ENCODE results near the gene POU2F2.
"Not testable (repeated sequence)": the region's sequence is repeated elsewhere in the genome, so short reads cannot be mapped to it uniquely, and the experiment has no call there.

Gene POU2F2

DNA sequence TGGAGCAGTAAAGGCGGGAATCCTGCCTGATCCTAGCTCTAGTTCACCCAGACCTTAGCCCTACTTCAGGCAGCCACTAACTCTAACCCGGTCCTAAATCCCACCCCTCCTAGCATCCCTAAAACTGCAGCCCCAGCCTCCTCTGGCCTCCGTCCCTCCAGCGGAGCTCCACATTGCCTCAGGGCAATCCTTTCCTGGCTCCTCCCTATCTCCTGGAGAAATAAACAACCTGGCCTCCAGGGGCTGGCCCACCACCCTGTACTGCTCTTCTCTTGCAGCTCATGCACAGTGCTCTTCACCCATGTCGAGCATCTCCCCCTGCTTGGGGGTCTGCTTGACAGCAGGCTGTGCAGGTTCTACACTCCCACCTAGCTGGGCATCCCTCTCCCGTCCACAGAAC is 6.7 kb downstream of the POU2F2 start:
- no peak for DNase-seq (ENCODE audit: low read depth)

DNA sequence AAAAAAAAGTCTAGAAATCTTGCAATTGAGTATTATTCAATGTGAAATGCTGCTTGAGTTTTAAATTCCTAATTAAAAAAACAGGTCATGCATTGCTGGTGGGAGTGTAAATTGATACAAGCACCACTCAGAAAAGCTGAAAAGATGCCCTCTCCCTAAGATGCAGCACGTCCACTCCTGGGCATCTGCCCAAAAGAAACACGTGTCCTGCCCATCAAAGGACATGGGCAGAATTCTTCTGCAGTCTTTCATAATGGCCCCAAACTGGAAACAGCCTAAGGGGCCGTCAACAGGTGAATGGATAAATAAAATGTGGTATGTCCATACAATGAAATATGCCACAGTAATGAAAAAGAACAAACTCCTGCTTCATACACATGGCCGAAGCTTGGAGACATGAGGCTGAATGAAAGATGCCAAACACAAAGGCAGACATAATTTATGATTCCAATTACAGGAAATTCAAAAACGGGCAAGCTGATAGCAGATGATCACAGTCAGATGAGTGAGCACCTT is 7.8 kb downstream of the POU2F2 start:
- no peak for DNase-seq (ENCODE audit: low read depth)

DNA sequence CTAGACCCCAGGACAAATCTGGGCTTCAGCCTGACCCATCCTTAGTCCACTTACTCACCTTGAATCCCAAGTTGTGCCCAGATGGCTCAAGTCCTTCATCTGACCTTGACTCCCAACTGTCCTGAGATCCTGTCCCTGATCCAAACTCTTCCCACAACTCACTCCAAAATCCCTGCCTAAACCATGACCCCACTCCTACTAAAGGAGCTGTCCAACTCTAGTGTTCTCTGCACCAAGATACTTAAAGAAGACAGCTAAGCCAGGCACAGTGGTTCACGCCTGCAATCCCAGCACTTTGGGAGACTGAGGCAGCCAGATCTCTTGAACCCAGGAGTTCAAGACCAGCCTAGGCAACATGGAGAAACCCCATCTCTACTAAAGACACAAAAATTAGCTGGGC is 8.5 kb downstream of the POU2F2 start:
- no peak for DNase-seq (ENCODE audit: low read depth)

DNA sequence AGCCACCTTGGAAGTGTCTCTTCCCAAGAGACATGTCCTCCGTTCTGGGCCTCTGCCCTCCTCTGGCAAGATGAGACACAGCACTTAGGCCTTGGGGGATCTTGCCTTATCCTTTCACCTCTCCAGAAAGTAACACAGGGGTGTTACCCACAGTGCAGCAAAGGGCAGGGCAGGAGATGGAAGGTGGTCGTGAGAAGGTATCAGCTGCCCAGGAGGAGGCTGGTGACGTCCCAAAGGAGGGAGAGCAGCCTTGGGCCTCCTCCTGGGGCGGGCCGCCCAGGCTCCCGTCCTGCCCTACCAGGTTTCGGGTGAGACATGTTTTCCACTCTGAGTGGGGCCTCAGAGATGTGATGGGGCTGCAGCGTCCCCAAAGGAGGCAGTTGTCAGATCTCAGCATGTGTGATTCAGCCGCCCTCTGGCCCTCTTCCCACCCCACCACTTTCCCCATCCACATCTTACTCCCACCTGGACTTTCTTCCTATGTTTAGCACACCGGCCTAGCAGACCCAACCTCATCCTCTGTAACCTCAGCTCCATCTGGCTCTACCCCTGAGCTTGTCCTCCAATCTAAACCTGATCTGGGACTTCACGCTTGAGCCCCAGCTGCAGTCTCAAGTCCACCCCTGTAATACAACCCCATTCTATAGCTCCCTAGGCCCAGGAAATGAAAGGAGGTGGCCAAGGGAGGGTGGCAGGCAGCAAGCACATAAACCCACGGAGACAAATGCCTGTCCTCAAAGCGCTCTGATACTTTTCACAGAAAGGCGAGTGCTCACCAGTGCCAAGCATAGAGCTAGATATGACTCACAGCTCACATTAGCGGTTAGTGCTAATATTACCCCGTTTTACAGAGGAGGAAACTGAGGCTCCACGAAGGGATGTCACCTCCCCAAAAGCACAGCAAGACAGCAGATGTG is 9.3 kb downstream of the POU2F2 start:
- DNase-seq (ENCODE audit: low read depth) = no peak

DNA sequence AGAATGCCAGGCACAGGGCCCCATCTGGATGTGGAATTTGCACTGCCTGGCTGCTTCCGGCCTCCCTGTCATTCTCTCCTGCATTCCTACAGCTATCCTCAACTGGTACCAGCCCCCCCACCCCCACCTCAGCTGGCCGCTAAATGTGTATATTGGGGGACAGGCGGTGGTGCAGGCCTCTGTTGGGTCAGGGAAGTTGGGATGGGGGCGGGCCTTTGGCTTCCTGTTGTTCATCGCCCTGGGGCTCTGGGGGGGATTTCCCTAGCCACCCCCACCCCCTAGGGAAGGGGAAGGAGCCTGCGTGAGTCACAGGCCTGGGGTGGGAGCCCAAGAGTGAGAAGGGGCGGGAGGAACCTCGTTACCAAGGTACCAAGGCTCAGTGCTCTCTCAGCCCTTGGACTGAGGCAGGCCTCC is 10.6 kb downstream of the POU2F2 start:
- peak; percentile 65 for DNase-seq (ENCODE audit: low read depth)

DNA sequence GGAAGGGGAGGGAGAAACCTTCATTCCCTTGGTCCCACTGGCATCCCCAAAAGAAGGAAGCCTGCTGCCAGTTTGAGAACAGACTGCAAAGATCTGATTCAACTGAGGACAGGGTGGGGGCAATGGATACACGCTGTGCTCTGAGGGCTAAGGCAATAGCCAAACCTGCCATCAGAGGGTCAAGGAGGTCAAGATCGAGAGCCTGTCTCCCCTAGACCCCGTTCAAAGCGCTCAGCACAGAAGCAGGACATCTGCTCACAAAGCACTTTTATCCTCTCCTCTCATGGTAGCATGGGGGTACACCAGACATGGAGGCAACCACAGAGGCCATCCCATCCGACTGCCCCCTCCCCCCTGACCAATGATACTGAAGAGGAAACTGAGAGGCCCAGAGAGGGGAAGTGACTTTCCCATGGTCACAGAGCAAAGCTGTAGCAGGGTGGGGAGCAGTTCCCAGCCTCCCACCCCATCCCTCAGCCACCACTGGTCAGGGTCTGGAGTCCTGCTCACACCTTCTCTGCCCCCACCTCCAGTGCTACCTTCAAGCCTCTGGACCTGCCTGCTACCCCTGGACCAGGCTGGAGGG is 11.1 kb downstream of the POU2F2 start:
- no peak for DNase-seq (ENCODE audit: low read depth)

DNA sequence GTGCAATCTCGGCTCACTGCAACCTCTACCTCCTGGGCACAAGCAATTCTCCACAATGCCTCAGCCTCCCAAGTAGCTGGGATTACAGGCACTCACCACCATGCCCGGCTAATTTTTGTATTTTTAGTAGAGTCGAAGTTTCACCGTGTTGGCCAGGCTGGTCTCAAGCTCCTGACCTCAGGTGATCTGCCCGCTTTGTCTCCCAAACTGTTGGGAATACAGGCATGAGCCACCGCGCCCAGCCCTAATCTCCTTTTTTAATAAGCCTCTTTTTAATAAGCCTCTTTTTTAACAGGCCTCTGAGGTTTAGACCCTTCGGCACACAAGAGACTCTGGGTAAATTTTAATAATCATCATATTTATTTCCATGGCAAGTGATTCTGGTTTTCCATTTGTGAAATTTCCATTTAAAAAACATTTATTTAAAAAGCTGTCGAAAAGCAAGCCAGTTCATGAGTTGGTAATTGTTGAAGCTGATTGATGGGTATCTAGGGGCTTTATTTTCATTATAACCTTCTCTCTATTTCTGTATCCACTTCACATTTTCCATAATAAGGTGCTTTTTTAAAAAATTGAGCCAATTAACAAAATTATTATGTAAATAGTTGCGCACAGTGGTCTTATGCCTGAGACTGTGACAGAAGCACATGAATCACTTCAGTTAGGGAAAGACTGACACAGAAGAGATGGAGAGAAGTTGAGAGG is 11.8 kb downstream of the POU2F2 start:
- DNase-seq (ENCODE audit: low read depth) = no peak

DNA sequence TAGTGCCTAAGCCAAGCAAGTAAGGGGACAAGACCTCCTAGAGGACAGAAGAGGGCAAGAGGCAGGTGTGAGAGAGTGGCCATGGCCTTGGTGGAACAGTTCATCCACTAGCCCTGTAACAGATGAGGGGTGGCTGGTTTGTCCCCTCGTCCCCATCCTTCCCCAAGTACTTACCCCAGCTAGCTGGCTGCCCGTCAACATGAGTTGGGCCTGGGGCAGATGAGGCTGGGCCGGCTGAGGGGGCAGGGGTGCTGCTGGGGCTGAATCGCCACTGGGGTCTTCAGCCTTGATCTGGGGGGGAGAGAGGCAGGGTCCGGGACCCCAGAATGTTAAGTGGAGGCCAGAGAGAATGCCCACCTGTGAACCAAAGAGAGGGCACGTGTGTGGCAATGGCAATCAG is 15.2 kb downstream of the POU2F2 start:
- DNase-seq (ENCODE audit: low read depth) = no peak

DNA sequence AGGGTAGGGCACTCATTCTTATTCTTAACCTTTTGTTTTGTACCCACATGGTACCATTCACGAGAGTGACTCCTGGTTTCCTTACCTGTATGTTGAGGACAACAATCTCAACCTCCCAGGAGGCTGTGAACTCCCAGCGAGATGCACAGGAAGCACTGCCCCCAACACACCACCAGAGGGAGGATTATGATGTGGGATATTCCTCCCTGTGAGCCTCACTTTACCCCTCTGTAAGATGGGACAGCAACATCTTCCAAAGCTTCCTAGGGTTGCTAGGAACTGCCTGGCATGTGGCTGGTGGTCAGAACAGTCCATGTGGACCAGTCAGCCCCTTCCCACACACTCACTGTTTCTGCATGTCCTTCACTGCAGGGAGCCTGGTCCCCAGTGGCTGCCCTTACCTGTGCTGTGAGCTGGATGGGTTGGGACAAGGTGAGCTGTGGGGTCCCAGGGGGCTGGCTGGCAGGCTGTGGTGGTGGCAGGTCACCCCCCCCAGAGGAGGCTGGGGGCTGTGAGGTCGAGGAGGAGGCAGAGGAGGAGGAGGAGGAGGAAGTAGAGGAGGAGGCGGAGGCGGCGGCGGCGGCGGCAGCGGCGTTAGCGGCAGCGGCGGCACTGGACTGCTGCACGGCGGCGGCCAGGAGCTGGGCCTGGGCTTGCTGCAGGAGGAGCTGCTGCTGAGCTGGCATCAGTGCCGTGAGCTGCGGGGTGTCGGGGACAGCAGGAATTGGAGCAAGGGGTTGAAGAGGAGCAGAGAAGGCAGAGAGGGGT is 15.8 kb downstream of the POU2F2 start:
- no peak for DNase-seq (ENCODE audit: low read depth)

DNA sequence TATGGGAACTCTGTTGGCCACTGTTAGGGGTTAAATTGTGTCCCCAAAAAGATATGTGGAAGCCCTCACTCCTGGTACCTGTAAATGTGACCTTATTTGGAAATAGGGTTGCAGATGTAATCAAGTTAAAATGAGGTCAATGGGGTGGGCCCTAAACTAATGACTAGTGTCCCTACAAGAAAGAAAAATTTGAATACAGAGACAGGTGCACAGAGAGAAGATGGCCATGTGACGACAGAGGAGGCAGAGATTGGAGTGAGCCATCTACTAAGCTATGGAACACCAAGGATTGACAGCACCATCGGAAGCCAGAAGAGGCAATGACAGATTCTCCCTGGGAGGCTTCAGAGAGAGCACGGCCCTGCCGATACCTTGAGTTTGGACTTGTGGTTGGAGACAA is 16.5 kb downstream of the POU2F2 start:
- DNase-seq (ENCODE audit: low read depth) = no peak

DNA sequence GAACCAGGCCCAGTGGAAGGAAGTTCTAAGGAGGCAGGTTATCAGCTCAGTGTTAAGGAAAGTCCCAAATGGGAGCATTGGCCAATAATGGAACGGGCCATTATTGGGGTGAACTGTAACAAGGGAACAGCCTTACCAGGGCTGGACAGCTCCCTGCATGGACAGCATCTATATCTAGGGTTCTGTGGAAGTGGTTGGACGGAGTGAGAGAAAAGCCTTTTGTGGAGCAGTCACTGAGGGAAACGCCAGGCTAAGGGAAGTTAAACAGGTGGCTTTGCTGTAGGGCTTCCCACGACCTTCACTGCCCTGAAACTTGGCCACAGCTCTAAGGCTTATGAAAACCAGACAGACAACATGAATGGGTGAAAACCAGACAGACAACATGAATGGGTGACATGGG is 17.0 kb downstream of the POU2F2 start:
- no peak for DNase-seq (ENCODE audit: low read depth)

DNA sequence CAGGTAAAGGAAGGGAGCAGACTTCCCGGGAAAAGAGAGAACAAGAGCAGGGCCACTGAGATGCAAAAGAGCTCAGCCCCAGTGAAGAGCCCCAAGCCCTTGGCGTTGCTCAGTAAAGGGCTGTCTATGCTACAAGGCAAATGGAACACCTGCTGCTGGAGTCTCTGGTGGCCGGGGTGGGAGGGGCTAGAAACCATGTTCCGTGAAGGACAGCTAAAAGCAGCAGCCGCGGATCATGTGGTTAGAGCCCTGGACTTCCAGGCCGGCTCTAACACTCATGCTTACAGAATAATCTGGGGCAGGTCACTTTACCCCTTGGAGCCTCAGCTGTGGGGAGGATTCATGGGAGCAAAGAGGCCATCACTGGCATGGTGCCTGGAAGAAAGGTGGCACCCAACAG is 17.8 kb downstream of the POU2F2 start:
- no peak for DNase-seq (ENCODE audit: low read depth)

DNA sequence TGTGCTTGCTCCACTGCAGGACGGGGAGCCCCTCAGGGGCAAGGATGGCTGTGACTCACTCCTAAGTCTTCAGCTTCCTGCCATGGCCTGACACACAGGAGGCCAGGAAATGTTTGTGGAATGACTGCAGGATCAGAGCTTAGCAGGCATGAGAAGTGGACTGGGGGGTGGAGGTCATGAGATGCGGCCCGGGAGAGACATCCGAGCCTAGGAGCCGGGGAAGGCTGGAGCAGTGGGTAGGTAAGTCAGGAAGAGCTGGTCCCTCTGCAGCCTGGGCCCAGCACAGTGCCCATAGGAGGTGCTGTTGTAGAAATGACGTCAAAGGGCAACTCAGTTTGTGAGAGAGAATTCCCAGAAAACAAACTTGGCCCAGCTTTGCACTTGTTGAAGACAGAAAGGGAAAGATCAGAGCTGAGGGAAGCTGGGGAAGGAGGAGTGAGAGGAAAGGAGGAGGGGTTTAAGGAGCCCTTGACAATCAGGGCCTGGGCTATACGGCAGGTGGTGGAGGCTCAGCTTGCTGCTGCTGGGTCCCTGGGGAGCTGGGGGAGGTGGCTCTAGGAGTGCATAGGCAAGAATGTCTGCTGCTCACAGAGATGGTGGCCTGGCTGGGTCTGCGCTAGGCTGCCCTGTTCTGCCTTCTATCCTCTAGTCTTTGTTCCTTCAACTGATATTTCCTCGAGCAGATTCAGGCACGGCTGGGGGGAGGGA is 18.5 kb downstream of the POU2F2 start:
- DNase-seq (ENCODE audit: low read depth) = peak; percentile 93

DNA sequence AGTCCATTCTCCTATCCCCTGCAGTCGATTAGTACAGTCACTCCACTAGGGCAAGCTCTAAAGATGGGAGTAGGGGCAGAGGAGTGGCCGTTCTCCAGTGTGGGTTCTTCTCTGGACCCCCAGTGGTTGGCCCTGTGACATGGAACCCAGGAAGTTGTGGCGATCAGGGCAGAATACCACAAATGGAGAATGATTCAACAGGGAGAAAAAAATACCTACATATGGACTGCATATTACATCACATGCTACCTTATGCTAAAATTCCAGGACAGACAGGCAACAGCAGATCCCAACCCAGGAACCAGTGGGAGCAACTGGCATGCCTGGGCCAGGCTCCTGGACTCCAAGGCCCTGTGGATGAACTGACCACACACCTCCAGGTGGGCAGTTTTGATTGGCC is 20.4 kb downstream of the POU2F2 start:
- DNase-seq (ENCODE audit: low read depth) = peak; percentile 28

DNA sequence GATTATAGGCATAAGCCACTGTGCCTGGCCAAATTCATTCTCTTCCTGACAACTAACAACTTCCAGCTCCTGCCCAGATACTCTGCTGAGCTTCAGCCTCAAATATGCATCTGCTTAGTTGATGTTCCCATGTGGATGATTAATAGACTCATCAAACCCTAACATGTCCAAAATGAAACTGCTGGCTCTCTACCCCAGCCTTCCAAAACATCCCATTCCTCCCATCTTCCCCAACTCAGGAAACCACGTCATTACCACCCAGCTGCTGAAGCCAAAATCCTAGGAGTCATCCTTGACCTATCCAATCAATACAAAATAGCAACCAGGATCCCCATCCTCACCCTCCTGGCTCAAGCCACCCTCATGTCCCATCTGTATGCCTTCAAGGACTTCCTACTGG is 20.9 kb downstream of the POU2F2 start:
- DNase-seq (ENCODE audit: low read depth) = peak; percentile 86

DNA sequence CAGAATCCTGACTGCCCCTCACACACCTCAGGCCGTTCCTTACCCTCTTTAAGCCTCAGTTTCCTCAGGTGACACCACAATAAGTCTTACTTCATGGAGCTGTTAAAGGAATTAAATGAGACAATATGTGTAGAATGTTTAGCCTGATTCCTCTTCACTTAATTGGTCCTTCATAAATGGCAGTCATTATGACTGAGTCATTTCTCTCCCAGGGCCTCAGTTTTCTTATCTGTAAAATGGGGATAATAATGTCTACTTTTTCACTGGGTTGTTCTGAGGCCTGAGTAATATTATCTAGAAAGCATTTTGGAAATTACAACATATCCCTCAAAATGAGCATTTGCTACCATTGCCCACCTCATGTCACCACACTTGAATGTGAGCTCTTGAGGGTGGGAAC is 21.6 kb downstream of the POU2F2 start:
- DNase-seq (ENCODE audit: low read depth) = no peak

DNA sequence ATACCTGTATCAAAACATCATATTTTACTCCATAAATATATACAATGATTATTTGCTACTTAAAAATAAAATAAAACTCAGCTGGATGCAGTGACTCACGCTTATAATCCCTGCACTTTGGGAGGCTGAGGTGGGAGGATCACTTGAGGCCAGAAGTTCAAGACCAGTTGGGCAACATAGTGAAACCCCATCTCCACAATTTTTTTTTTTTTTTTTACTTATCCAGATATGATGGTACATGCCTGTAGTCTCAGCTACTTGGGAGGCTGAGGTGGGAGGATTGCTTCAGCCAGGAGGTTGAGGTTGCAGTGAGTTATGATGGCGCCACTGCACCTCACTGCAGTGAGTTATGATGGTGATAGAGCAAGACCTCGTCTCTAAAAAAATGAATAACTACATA is 22.4 kb downstream of the POU2F2 start:
- DNase-seq (ENCODE audit: low read depth) = no peak

DNA sequence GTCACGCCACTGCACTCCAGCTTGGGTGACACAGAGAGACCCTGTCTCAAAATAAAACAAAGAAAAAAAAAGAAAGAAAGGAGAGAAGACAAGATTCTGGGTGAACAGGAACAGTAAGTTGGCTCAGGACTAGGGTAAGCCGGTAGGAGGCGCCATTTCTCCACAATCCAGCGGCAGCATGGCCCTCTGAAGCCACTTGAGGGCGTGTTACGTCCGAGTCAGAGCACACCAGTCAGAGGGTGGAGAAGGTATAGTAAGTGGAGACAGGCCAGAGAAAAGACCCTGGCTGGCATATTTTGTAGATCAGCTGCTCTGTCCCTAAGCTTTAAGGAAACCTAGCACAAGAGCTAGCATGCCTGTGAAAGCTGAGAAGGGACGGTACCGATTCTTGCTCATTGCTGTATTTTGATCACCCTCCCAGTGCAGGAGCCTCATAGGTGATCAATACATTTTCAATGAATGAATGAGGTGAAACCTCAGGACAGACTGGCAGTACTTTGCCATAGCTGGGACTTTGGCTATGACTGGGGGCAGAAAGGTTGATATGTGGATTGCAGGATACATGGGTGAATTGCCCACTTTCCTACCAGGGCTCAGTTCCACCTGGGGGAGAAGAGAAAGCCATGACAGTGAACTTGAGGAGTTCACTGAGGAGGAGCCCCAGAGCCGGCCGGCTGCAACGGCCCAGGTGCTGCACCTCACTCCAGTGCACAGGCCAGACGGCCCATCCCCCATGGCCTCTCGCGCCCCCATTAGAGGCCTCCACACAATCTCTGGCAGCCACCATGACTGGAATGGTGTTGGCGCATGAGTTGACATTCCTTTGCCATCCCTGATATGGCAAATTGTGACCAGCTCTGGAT is 23.5 kb downstream of the POU2F2 start:
- peak; percentile 71 for DNase-seq (ENCODE audit: low read depth)

DNA sequence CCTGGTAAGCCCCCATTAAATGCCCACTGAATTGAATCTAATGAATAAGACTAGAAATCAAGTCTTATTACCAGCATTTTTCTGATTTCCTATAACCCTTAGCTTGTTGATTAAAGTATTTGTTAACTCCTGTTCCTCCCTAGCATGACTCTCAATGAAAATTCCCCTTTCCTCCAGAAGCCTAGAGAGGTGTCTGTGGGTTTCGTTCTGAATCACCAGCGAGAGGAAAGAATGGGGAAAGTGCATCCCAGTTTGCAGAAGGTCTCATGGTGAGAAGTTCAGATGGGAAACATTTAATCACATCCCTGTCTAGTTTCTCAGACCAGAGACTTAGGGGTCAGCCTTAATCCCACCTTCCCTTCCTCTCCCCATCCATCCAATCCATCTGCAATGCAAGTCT is 26.9 kb downstream of the POU2F2 start:
- DNase-seq (ENCODE audit: low read depth) = no peak

DNA sequence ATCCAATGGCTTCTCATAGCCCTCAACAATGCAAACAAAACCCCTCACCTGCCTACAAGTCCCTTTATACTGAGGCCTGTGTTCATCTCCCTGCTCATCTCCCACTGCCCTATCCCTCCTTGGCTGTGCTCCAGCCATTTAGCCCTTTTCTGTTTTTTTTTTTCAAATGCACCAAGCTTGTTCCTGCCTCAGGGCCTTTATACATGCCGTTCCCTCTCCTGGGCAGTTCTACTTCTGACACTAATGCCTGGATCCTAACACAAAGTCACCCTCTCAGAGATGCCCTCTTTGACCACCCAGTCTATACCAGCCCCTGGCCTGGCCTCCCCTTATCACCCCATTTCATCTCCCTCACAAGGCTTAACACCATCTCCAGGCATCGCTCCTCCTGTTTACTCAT is 29.4 kb downstream of the POU2F2 start:
- DNase-seq (ENCODE audit: low read depth) = no peak

DNA sequence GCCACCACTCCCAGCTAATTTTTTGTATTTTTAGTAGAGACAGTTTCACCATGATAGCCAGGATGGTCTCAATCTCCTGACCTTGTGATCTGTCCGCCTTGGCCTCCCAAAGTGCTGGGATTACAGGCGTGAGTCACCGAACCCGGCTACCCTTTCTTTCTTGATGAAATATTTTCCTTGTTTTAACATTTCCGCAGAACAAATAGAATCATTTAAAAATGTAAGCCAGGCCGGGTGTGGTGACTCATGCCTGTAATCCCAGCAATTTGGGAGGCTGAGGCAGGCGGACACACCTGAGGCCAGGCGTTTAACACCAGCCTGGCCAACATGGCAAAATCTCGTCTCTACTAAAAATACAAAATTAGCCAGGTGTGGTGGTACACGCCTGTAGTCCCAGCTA is 32.0 kb downstream of the POU2F2 start:
- not testable (repeated sequence) for DNase-seq (ENCODE audit: low read depth)

All from GM04504 (cell line).